Erythroblast (primary cell): ENCODE measurements around the gene LHFPL3.
"Not testable (repeated sequence)": the region's sequence is repeated elsewhere in the genome, so short reads cannot be mapped to it uniquely, and the experiment has no call there.

Experiments
- DNase-seq, 2 experiments: peaks; one replicate each; lab custom pipeline; 2025; lab: John Stamatoyannopoulos, UW
- GATA1 ChIP-seq: IDR thresholded peaks from 2 replicates; pipeline ENCODE4 v1.6.1; 2011; ENCODE audit warnings: low read depth, mild to moderate bottlenecking, control low read depth, low read length, moderate library complexity
- POLR2A ChIP-seq: IDR thresholded peaks from 2 replicates; pipeline ENCODE4 v1.6.1; 2011; ENCODE audit warnings: mild to moderate bottlenecking, low read length

The LHFPL3 gene

GRCh38 chr7:104679085-104679484, 350.7 kb downstream of the LHFPL3 start:
- TF ChIP-seq POLR2A (no peak), GATA1 (no peak)
- DNase-seq = no peak

GRCh38 chr7:104686286-104686685, 357.9 kb downstream of the LHFPL3 start:
- TF ChIP-seq GATA1 (no peak), POLR2A (no peak)
- no peak for DNase-seq

GRCh38 chr7:104694710-104695109, 366.3 kb downstream of the LHFPL3 start:
- no peak for TF ChIP-seq GATA1
- TF ChIP-seq POLR2A = no peak
- DNase-seq = no peak

GRCh38 chr7:104695563-104695962, 367.2 kb downstream of the LHFPL3 start:
- DNase-seq = no peak
- TF ChIP-seq POLR2A = no peak
- TF ChIP-seq GATA1 = no peak

- DNase-seq = no peak
- TF ChIP-seq POLR2A = no peak
- no peak for TF ChIP-seq GATA1
Observed at GRCh38 chr7:104700336-104700735, 371.9 kb downstream of the LHFPL3 start.

- not testable (repeated sequence) for DNase-seq
Observed at GRCh38 chr7:104721027-104721426, 392.6 kb downstream of the LHFPL3 start.

GRCh38 chr7:104723001-104723400, 394.6 kb downstream of the LHFPL3 start:
- TF ChIP-seq GATA1 (no peak), POLR2A (no peak)
- no peak for DNase-seq

GRCh38 chr7:104758504-104758903, 430.1 kb downstream of the LHFPL3 start:
- TF ChIP-seq GATA1 = no peak
- no peak for TF ChIP-seq POLR2A
- DNase-seq = no peak

- no peak for DNase-seq
- TF ChIP-seq GATA1 (no peak), POLR2A (no peak)
Observed at GRCh38 chr7:104761892-104762291, 433.5 kb downstream of the LHFPL3 start.

GRCh38 chr7:104767113-104767512, 438.7 kb downstream of the LHFPL3 start:
- no peak for TF ChIP-seq GATA1
- no peak for TF ChIP-seq POLR2A

GRCh38 chr7:104767826-104768536, 439.6 kb downstream of the LHFPL3 start:
- no peak for DNase-seq
- TF ChIP-seq POLR2A (no peak), GATA1 (no peak)

More at GRCh38 chr7:104767113-104767512, 438.7 kb downstream of the LHFPL3 start:
- DNase-seq = no peak

- no peak for DNase-seq
- TF ChIP-seq POLR2A (no peak), GATA1 (no peak)
Observed at GRCh38 chr7:104772405-104773345, 444.3 kb downstream of the LHFPL3 start.

GRCh38 chr7:104773796-104774195, 445.4 kb downstream of the LHFPL3 start:
- no peak for TF ChIP-seq POLR2A
- TF ChIP-seq GATA1 = no peak
- DNase-seq = no peak

GRCh38 chr7:104775531-104775930, 447.1 kb downstream of the LHFPL3 start:
- TF ChIP-seq POLR2A (no peak), GATA1 (no peak)
- DNase-seq = no peak

GRCh38 chr7:104777301-104777800, 448.9 kb downstream of the LHFPL3 start:
- TF ChIP-seq GATA1 (no peak), POLR2A (no peak)
- DNase-seq = no peak

GRCh38 chr7:104779888-104780287, 451.5 kb downstream of the LHFPL3 start:
- TF ChIP-seq GATA1 (no peak), POLR2A (no peak)
- no peak for DNase-seq
